Ascending aorta (tissue), 2 donors: ENCODE measurements around the gene ACSL6. TPM values are rescaled to one million over a fixed set of nuclear protein-coding genes. Genes with fewer than 3 reads are reported as not detected.

Experiments
- DNase-seq, 2 donors: peaks; one replicate each; pipeline ENCODE4 v3.0.0-alpha.2; 2019; ENCODE audit warnings: low spot score in 2 of 2
- H3K27ac ChIP-seq, 2 donors: fragments of 200-600 bp; sonication (generic); one replicate each; pipeline ENCODE4 v1.5.1; 2016 to 2017; ENCODE audit warnings: mild to moderate bottlenecking in 1 of 2
- H3K27me3 ChIP-seq: fragments of 200-600 bp; sonication (generic); one replicate; pipeline ENCODE4 v1.5.1; 2017
- H3K36me3 ChIP-seq, 2 donors: fragments of 200-600 bp; sonication (generic); one replicate each; pipeline ENCODE4 v1.5.1; 2016
- H3K4me1 ChIP-seq, 2 donors: fragments of 200-600 bp; sonication (generic); one replicate each; pipeline ENCODE4 v1.5.1; 2016 to 2017; ENCODE audit warnings: mild to moderate bottlenecking in 1 of 2
- H3K4me3 ChIP-seq, 2 donors: fragments of 200-600 bp; sonication (generic); one replicate each; pipeline ENCODE4 v1.5.1; 2016 to 2017; ENCODE audit warnings: mild to moderate bottlenecking in 1 of 2
- H3K9me3 ChIP-seq, 2 donors: fragments of 200-600 bp; sonication (generic); one replicate each; pipeline ENCODE4 v1.5.1; 2016
- CTCF ChIP-seq, 3 experiments: fragments of 200-600 bp in 2 of 3; fragments of 450-650 bp in 1 of 3; sonication (generic) in 2 of 3; IDR thresholded peaks; one replicate each; pipeline ENCODE4 v1.5.1; 2016 to 2019; ENCODE audit warnings: antibody characterized with exemption in 3 of 3, mild to moderate bottlenecking in 1 of 3, moderate library complexity in 1 of 3
- intact Hi-C: fragments of 100-400 bp; cut with DNase I; formaldehyde crosslinking; loops from one replicate; pipeline ENCODE4 v1.15.1; 2023
- total RNA-seq: library from RNA; depleted of rRNA; stranded (reverse); fragments of >200 nt; gene quantifications from one replicate; pipeline ENCODE4 v1.1.0, GENCODE V29; 2016

Gene ACSL6
- total RNA-seq, 1 donor from 2014 or later = 7.6 TPM

GRCh38 chr5:132057498-132058255 is 46.2 kb upstream of the ACSL6 start:
- DNase-seq = no peak
- H3K9me3 ChIP-seq = no peaks in the 10 kb centered on the region
- intact Hi-C loops = no loop called here
- no peak for TF ChIP-seq CTCF (IDR thresholded peaks at IDR 0.05)
- no peak overlapping the region for H3K27ac ChIP-seq
- no peaks in the 10 kb centered on the region for H3K4me1 ChIP-seq
- no peaks in the 10 kb centered on the region for H3K36me3 ChIP-seq
- no peak overlapping the region for H3K4me3 ChIP-seq
- no peaks in the 10 kb centered on the region for H3K27me3 ChIP-seq

- Histone ChIP-seq H3K9me3 (no peaks in the 10 kb centered on the region), H3K27me3 (no peaks in the 10 kb centered on the region), H3K27ac (no peak overlapping the region), H3K4me1 (no peaks in the 10 kb centered on the region), H3K36me3 (no peaks in the 10 kb centered on the region), H3K4me3 (no peak overlapping the region)
- peak in 1 of 2 donors; percentile 56 for DNase-seq
- intact Hi-C loops = no loop called here
- no peak for TF ChIP-seq CTCF (IDR thresholded peaks at IDR 0.05)
Observed at GRCh38 chr5:132056610-132057497, 45.4 kb upstream of the ACSL6 start.

- Histone ChIP-seq H3K27ac (no peak overlapping the region), H3K9me3 (no peaks in the 10 kb centered on the region)
- intact Hi-C loops = no loop called here
Observed at GRCh38 chr5:132055808-132056609, 44.6 kb upstream of the ACSL6 start.

GRCh38 chr5:132055441-132055807 is 44.0 kb upstream of the ACSL6 start:
- H3K4me1 ChIP-seq = no peaks in the 10 kb centered on the region
- no peaks in the 10 kb centered on the region for H3K36me3 ChIP-seq
- H3K9me3 ChIP-seq = no peaks in the 10 kb centered on the region
- H3K27ac ChIP-seq = no peak overlapping the region
- no peaks in the 10 kb centered on the region for H3K27me3 ChIP-seq
- TF ChIP-seq CTCF (IDR thresholded peaks at IDR 0.05) = no peak
- no peak overlapping the region for H3K4me3 ChIP-seq
- no peak for DNase-seq
- intact Hi-C loops = no loop called here

More at GRCh38 chr5:132055808-132056609, 44.6 kb upstream of the ACSL6 start:
- Histone ChIP-seq H3K36me3 (no peaks in the 10 kb centered on the region), H3K4me1 (no peaks in the 10 kb centered on the region), H3K4me3 (no peak overlapping the region), H3K27me3 (no peaks in the 10 kb centered on the region)
- peak in 1 of 2 donors; percentile 64 for DNase-seq
- no peak for TF ChIP-seq CTCF (IDR thresholded peaks at IDR 0.05)

GRCh38 chr5:132054697-132055440 is 43.4 kb upstream of the ACSL6 start:
- peak in 1 of 2 donors; percentile 54 for DNase-seq
- Histone ChIP-seq H3K27ac (no peak overlapping the region), H3K4me3 (no peak overlapping the region), H3K27me3 (no peaks in the 10 kb centered on the region), H3K36me3 (no peaks in the 10 kb centered on the region), H3K4me1 (no peaks in the 10 kb centered on the region), H3K9me3 (no peaks in the 10 kb centered on the region)
- intact Hi-C loops = no loop called here
- no peak for TF ChIP-seq CTCF (IDR thresholded peaks at IDR 0.05)
